Measurements from ENCODE around the gene UNC5B. TPM values are rescaled to one million over a fixed set of nuclear protein-coding genes. Genes with fewer than 3 reads are reported as not detected.

UNC5B gene
- total RNA-seq, 1 donor: 0.10 TPM

- Histone ChIP-seq H3K27me3 (ENCODE audit: insufficient read depth, low read length) (no peaks in the 10 kb centered on the region), H3K4me3 (ENCODE audit: low read length) (no peak overlapping the region), H3K9me3 (ENCODE audit: low read depth, low read length) (no peaks in the 10 kb centered on the region), H3K4me1 (ENCODE audit: insufficient read depth, low read length) (peaks cover 16% of the 10 kb centered on the region)
These were observed 124.3 kb downstream of the UNC5B start for GRCh38 chr10:71336632-71337031.

- H3K27me3 ChIP-seq (ENCODE audit: insufficient read depth, low read length): no peaks in the 10 kb centered on the region
- no peak overlapping the region for H3K4me3 ChIP-seq (ENCODE audit: low read length)
- H3K4me1 ChIP-seq (ENCODE audit: insufficient read depth, low read length): peaks cover 18% of the 10 kb centered on the region
- no peaks in the 10 kb centered on the region for H3K9me3 ChIP-seq (ENCODE audit: low read depth, low read length)
These were observed 124.9 kb downstream of the UNC5B start for GRCh38 chr10:71337219-71337701.

DNA sequence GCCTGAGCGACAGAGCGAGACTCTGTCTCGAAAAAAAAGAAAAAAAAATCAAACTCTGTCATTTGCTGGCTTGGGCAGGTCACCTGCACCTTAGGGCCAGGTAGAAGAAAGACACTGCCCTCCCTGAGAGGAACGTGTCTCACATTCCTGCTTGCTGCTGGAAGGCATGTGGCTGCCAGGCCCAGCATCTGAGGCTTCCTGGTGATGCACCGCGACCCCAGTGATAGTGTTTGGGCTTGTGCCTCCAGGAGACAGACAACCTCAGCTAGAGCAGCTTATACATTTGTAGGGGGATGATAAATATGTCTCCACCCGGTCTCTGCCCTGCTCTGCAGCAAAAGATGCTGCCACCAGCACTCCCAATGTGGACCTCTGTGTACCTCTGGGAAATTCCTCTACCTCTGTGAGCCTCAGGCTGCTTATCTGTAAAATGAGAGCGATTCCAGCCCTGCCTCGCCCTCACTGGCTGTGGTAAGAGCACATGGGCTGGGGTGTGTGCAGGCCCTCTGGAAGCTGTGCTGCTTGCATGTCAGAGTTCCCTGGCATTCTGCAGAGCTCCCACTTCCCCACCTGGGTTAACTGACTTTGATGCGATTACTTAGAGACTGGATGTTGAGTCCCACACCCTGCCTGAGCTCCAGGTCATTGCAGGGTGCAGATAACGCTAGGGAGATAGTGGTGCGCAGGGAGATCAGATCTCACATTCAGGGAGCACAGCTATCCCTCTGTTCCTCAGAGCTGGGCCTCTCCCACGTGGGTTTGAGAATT is 126.5 kb downstream of the UNC5B start:
- H3K27me3 ChIP-seq (ENCODE audit: insufficient read depth, low read length): no peaks in the 10 kb centered on the region
- H3K9me3 ChIP-seq (ENCODE audit: low read depth, low read length): no peaks in the 10 kb centered on the region
- H3K4me3 ChIP-seq (ENCODE audit: low read length): no peak overlapping the region
- H3K4me1 ChIP-seq (ENCODE audit: insufficient read depth, low read length): peaks cover 20% of the 10 kb centered on the region

- H3K27me3 ChIP-seq (ENCODE audit: insufficient read depth, low read length): no peaks in the 10 kb centered on the region
- H3K4me3 ChIP-seq (ENCODE audit: low read length): no peak overlapping the region
- H3K4me1 ChIP-seq (ENCODE audit: insufficient read depth, low read length): peaks cover 27% of the 10 kb centered on the region
- H3K9me3 ChIP-seq (ENCODE audit: low read depth, low read length): no peaks in the 10 kb centered on the region
These were observed 127.6 kb downstream of the UNC5B start for GRCh38 chr10:71339796-71340589.

DNA sequence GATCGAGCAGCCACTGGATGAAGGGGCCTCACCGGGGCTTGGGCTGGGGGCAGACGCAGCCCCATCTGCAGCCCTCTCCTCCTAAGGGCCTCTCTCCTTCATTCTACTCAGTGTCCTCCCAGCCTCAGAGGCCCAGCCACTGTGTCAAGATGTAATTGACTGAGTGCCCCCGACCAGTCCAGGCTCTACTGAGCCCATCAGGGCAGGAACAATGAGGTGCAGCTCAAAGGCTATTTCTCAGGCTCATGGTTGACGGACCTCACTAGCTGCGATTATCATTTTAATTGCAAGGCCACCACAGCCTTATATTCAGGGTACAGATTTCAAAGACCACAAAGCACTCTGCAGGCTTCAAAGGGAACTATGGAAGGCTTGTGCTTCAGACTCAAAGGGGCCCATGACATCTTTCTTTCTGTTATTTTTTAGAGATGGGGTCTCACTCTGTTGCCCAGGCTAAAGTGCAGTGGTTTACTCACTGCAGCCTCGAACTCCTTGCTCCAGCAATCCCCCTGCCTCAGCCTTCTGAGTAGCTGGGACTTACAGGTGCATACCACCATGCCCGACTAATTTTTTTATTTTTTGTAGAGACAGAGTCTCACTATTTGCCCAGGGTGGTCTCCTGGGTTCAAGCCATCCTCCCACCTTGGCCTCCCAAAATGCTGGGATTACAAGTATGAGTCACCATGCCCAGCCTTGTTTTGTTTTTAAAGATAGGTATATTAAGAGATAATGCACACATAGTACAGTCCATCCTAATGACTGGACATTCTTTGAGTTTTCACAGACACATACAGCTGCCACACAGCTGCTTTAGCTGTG is 130.4 kb downstream of the UNC5B start:
- Histone ChIP-seq H3K4me1 (ENCODE audit: insufficient read depth, low read length) (peaks cover 27% of the 10 kb centered on the region), H3K4me3 (ENCODE audit: low read length) (no peak overlapping the region), H3K27me3 (ENCODE audit: insufficient read depth, low read length) (no peaks in the 10 kb centered on the region), H3K9me3 (ENCODE audit: low read depth, low read length) (no peaks in the 10 kb centered on the region)

DNA sequence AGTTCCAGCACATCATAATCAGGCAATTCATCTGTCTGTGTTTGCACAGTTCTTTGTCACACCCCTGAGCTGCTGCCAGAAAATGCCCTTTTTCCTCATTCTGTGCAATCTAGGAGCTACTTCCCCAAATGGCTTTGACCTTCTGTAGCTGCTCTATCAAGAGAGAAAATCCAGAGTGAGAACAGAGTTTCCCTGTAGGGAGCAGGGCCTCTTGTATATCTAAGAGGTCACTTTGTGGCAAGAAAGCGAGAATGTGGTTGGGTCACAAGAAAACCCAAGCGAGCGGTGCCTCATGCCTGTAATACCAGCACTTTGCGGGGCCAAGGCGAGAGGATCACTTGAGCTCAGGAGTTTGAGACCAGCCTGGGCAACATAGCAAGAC is 131.0 kb downstream of the UNC5B start:
- Histone ChIP-seq H3K9me3 (ENCODE audit: low read depth, low read length) (no peaks in the 10 kb centered on the region), H3K4me3 (ENCODE audit: low read length) (no peak overlapping the region), H3K27me3 (ENCODE audit: insufficient read depth, low read length) (no peaks in the 10 kb centered on the region), H3K4me1 (ENCODE audit: insufficient read depth, low read length) (peaks cover 27% of the 10 kb centered on the region)

- H3K4me3 ChIP-seq (ENCODE audit: low read length): no peak overlapping the region
- peaks cover 27% of the 10 kb centered on the region for H3K4me1 ChIP-seq (ENCODE audit: insufficient read depth, low read length)
- H3K9me3 ChIP-seq (ENCODE audit: low read depth, low read length): no peaks in the 10 kb centered on the region
- H3K27me3 ChIP-seq (ENCODE audit: insufficient read depth, low read length): no peaks in the 10 kb centered on the region
These were observed 132.0 kb downstream of the UNC5B start for GRCh38 chr10:71344154-71344925.

DNA sequence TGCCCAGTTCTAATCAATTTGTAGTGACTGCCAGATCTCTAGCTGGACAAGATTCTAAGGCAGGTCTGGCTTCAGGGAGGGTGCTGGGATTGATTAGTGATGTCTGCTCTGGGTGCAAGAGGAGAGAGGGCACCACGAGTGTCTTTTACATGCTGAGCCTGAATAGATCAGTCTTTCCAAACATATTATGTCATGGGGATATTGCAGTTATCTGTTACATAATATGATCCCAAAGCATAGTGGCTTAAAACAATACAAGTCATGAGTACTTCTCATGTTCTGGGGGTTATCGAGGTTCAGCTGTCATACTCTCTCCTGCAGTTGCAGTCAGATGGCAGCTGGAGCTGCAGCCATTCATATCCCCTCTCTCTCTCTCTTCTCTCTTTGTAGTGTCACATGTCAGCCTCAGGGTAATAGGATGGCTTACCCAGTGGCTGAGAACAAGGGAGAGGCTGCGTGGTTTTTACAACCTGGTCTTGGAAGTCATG is 132.7 kb downstream of the UNC5B start:
- Histone ChIP-seq H3K27me3 (ENCODE audit: insufficient read depth, low read length) (no peaks in the 10 kb centered on the region), H3K9me3 (ENCODE audit: low read depth, low read length) (no peaks in the 10 kb centered on the region), H3K4me3 (ENCODE audit: low read length) (no peak overlapping the region), H3K4me1 (ENCODE audit: insufficient read depth, low read length) (peaks cover 27% of the 10 kb centered on the region)

- Histone ChIP-seq H3K4me3 (ENCODE audit: low read length) (no peak overlapping the region), H3K27me3 (ENCODE audit: insufficient read depth, low read length) (no peaks in the 10 kb centered on the region), H3K4me1 (ENCODE audit: insufficient read depth, low read length) (peaks cover 27% of the 10 kb centered on the region), H3K9me3 (ENCODE audit: low read depth, low read length) (no peaks in the 10 kb centered on the region)
These were observed 133.3 kb downstream of the UNC5B start for GRCh38 chr10:71345694-71346093.

DNA sequence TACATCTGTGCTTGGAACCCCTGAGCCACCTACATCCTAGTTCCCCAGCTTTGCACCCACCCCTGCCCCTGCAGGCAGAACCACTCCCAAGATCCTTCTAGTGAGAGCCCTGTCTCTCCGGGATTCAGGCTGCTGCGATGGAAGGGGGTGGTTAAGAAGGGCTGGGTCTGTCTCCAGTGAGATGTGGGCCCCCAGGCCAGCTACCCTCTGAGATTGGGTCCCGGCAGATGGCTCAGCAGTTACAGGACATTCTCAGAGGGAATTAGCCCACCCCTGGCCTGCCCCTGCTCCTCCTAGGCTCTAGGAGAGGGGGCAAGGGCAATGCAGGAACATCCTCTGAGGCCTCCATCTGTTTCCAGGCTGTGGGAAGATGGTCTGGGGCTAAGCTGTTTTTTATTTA is 134.4 kb downstream of the UNC5B start:
- H3K4me3 ChIP-seq (ENCODE audit: low read length): no peak overlapping the region
- H3K4me1 ChIP-seq (ENCODE audit: insufficient read depth, low read length): peaks cover 36% of the 10 kb centered on the region
- H3K27me3 ChIP-seq (ENCODE audit: insufficient read depth, low read length): no peaks in the 10 kb centered on the region
- H3K9me3 ChIP-seq (ENCODE audit: low read depth, low read length): no peaks in the 10 kb centered on the region

DNA sequence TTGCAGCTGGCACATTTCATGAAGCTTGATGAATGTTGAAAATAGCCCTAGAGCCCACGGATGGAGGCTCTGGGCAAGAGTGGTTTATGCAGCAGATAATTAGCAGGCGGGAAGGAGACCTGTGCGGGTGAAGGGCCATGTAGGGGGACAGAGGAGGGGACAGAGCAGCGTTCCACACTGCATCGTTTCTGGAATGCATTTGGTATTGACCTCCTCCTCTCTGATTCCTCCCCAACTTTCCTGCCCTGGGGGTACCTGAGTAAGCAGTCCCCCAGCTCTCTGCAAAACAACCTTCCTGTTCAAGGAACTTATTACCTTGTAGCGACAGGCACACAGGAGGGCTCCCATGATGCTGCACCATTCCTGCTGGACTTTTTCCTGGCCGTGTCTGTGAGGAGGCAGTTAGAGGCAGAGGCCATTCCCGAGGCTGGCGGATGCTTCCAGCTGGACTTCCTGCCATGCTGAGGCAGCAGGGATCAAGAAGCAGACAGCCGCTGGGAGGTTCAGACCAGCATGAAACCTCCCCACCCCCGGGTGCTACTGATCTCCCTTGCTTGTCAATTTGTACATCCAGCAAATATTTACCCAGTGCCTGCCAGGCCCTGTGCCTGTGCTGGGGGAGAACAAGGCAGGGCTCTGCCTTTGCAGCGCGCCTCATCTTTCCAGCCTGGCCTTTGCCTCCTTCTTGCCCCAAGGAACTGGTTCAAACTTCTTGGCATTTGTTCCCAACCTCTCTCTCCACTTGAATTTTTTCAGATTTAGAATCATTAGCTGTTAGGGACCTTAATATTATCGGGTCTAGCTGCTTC is 135.4 kb downstream of the UNC5B start:
- Histone ChIP-seq H3K9me3 (ENCODE audit: low read depth, low read length) (no peaks in the 10 kb centered on the region), H3K4me3 (ENCODE audit: low read length) (no peak overlapping the region), H3K27me3 (ENCODE audit: insufficient read depth, low read length) (no peaks in the 10 kb centered on the region), H3K4me1 (ENCODE audit: insufficient read depth, low read length) (peaks cover 39% of the 10 kb centered on the region)

- Histone ChIP-seq H3K4me3 (ENCODE audit: low read length) (no peak overlapping the region), H3K9me3 (ENCODE audit: low read depth, low read length) (no peaks in the 10 kb centered on the region), H3K27me3 (ENCODE audit: insufficient read depth, low read length) (no peaks in the 10 kb centered on the region), H3K4me1 (ENCODE audit: insufficient read depth, low read length) (peaks cover 32% of the 10 kb centered on the region)
These were observed 136.5 kb downstream of the UNC5B start for GRCh38 chr10:71348850-71349249.

- Histone ChIP-seq H3K9me3 (ENCODE audit: low read depth, low read length) (no peaks in the 10 kb centered on the region), H3K27me3 (ENCODE audit: insufficient read depth, low read length) (no peaks in the 10 kb centered on the region), H3K4me3 (ENCODE audit: low read length) (no peak overlapping the region), H3K4me1 (ENCODE audit: insufficient read depth, low read length) (peaks cover 26% of the 10 kb centered on the region)
These were observed 137.0 kb downstream of the UNC5B start for GRCh38 chr10:71349406-71349805.

DNA sequence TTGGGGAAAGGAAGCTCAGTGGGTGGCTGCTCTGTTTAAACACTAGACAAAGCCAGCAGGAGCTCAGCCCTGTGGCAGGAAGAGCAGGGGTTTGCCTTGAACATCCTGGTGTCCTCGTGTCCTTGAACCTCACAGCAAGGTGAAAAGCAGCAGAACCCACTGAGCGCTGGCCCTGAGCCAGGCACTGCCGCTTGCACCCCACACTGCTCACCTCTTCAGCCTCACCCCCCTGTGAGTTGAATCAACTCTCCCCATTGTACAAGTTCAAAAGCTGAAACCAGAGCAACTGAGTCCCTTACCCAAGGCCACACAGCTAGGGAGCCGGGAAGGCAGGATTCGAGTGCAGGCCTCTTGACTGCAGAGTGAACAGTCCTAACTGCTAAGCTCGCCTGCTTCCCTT is 138.7 kb downstream of the UNC5B start:
- H3K4me3 ChIP-seq (ENCODE audit: low read length): no peak overlapping the region
- H3K9me3 ChIP-seq (ENCODE audit: low read depth, low read length): no peaks in the 10 kb centered on the region
- no peaks in the 10 kb centered on the region for H3K27me3 ChIP-seq (ENCODE audit: insufficient read depth, low read length)
- peaks cover 23% of the 10 kb centered on the region for H3K4me1 ChIP-seq (ENCODE audit: insufficient read depth, low read length)

Measured in mononuclear cell (primary cell).